Esophagus muscularis mucosa (tissue), 4 donors: ENCODE results near the gene ARHGEF37.

Experiments used
- EP300 ChIP-seq: sonication (generic); formaldehyde crosslinking; IDR thresholded peaks from one replicate; pipeline ENCODE4 v1.6.1; 2017; ENCODE audit warnings: antibody characterized with exemption
- POLR2A ChIP-seq: fragments of 450-650 bp; IDR thresholded peaks from one replicate; pipeline ENCODE4 v1.6.1; 2017; ENCODE audit warnings: antibody characterized with exemption, moderate library complexity, mild to moderate bottlenecking, low read depth
- POLR2AphosphoS5 ChIP-seq, 2 donors: sonication (generic); formaldehyde crosslinking; IDR thresholded peaks; one replicate each; pipeline ENCODE4 v1.6.1; 2017; ENCODE audit warnings: antibody characterized with exemption in 2 of 2
- TF ChIP-seq, protein P1 (sequence below), 3 experiments: fragments of 200-600 bp in 2 of 3; fragments of 450-650 bp in 1 of 3; sonication (generic) in 2 of 3; IDR thresholded peaks; one replicate each; pipeline ENCODE4 v1.5.1; 2017 to 2019; ENCODE audit warnings: antibody characterized with exemption in 3 of 3, mild to moderate bottlenecking in 2 of 3, moderate library complexity in 1 of 3

DNA sequence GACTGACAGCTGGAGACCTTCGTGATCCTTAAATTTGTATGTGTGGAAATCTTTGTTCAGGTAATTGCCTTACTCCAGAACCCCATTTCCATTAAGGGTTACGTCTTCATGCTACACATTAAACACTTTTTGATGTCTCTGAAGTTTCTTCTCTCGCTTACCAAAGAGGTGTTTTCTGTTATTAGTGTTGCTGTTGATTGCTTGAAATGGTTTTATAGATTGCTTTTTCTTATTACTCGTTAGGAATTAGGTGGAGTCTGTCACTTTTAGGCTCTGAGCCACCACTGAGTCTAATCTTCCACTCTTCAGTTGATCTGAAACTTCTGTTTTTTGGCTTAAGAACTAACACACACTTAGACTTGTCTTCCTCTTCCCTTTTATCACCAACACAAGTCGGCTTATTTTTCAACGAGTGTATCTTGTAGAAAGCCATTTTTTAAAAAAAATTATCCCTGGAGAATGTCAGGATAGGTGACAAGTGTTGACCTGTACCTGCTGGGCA, 86.6 kb downstream of the ARHGEF37 start:
- no peak for TF ChIP-seq POLR2A
- TF ChIP-seq, protein P1, sequence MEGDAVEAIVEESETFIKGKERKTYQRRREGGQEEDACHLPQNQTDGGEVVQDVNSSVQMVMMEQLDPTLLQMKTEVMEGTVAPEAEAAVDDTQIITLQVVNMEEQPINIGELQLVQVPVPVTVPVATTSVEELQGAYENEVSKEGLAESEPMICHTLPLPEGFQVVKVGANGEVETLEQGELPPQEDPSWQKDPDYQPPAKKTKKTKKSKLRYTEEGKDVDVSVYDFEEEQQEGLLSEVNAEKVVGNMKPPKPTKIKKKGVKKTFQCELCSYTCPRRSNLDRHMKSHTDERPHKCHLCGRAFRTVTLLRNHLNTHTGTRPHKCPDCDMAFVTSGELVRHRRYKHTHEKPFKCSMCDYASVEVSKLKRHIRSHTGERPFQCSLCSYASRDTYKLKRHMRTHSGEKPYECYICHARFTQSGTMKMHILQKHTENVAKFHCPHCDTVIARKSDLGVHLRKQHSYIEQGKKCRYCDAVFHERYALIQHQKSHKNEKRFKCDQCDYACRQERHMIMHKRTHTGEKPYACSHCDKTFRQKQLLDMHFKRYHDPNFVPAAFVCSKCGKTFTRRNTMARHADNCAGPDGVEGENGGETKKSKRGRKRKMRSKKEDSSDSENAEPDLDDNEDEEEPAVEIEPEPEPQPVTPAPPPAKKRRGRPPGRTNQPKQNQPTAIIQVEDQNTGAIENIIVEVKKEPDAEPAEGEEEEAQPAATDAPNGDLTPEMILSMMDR (IDR thresholded peaks at IDR 0.05): no peak
- TF ChIP-seq POLR2AphosphoS5 (IDR thresholded peaks at IDR 0.05): no peak
- no peak for TF ChIP-seq EP300
